HG03095 (cell line): ENCODE measurements around the gene KRT80.

Source experiments
- ATAC-seq: cut with Tn5 transposase; IDR thresholded peaks from one replicate; pipeline ENCODE4 v1.9.1; 2021; ENCODE audit warnings: moderate library complexity; ENCODE audit not compliant: unreplicated experiment

Gene KRT80

DNA sequence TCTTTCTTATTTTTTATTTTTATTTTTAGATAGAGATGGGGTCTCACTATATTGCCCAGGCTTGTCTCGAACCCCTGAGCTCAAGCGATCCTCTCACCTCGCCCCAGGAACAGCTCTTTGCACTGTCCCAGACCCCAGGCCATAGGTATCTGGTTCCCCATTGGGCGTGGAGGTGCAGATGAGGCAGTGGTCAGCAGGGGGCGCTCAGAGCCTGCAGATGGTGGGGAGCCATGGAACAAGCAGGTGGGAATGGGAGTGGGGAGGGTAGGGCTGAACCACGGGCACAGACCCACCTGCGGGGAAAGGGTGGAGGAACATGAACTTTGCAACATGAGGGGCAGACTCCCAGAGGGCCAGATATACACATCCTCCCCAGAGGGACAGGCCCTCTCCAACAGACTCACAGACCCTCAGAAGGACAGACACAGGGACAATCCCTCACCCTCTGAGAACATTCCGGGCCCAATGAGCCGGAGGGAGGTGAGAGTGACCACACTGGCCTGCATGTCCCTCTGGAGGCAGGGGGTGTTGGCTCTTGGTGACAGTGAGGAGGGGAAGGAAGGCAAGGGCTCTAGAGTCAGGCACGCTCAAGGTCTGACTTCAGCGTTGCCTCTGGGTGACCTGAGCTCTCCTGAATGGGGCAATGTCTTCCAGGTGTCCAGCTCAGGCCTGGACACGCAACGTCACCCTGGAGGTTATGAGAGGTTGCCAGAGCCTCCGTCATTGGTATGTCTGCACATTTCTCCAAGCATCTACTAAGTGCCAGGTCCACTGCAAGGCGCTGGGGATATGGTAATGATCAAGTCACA, 34.9 kb downstream of the KRT80 start:
- ATAC-seq, result no peak

- ATAC-seq, result no peak
Observed at GRCh38 chr12:52156311-52156710, 35.5 kb downstream of the KRT80 start.

DNA sequence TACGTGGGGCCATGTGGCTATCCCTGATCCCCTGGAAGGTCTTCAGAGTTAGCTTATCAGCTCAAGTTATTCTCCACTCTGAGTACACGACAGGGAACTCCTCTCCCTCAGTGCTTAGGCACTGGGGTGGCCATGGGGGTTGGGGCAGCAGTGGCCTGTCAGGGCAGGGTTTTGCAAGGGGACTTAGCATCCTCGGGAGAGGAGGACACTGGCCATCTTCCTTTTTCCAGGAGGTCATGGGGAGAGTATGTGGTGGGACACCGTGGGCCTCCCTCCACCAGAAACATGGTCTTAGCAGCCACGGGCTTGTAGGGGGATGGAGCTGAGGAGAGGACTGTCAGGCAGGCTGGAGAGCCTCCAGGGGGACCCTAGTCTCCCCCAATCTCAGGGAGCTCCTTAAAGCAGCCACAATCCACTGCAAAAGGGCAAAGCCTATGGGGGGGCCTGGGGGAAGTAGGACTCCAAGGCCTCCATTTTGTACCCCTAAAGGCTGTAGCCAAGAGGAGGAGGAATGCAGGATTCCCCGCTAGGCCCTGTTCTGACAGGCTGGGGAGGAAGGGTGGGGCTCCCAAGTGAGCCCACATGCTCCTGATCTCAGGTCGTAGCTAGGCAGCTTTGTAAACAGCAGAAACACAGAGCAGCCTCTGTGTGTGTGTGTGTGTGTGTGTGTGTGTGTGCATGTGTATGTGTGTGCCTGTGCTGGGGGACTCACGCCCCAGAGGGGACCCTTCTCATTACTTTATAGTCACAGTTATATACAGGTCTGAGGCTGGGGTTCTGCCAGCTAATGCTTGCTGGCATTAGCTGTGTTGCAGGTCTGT, 36.6 kb downstream of the KRT80 start:
- no peak for ATAC-seq

- no peak for ATAC-seq
Observed at GRCh38 chr12:52152905-52153317, 38.9 kb downstream of the KRT80 start.

- ATAC-seq, result no peak
Observed at GRCh38 chr12:52151837-52152783, 39.7 kb downstream of the KRT80 start.

- no peak for ATAC-seq
Observed at GRCh38 chr12:52151153-52151836, 40.5 kb downstream of the KRT80 start.

DNA sequence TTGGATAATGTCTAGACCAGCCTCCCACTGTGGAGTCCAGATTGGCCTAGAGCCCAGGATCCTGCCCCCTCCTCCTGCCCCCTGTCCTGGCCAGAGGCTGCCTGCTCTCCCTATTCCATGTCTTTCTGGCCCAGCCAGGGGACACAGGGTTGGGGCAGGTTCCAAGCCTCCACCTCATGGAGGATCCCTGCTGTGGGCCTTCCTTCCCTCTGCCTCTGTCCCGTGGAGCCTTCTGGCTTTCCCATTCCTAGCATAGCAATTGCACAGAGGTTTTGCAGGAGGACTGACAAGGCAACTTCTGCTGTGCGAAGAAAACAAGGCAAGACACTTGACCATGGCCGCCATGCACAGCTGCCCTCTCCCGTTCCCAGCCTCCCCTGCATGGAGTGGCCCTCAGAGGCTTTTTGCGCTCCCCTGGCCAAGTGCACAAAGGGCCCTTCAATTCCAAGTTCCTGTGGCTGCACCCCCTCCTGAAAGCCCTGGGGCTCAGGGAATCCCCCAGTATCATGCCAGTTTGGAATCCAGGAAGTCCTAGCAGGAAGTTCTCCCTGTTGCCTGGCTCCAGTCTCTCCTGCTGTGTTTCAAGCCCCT, 42.1 kb downstream of the KRT80 start:
- ATAC-seq, result no peak

- no peak for ATAC-seq
Observed at GRCh38 chr12:52149182-52149641, 42.6 kb downstream of the KRT80 start.

- ATAC-seq, result no peak
Observed at GRCh38 chr12:52148464-52149181, 43.2 kb downstream of the KRT80 start.

DNA sequence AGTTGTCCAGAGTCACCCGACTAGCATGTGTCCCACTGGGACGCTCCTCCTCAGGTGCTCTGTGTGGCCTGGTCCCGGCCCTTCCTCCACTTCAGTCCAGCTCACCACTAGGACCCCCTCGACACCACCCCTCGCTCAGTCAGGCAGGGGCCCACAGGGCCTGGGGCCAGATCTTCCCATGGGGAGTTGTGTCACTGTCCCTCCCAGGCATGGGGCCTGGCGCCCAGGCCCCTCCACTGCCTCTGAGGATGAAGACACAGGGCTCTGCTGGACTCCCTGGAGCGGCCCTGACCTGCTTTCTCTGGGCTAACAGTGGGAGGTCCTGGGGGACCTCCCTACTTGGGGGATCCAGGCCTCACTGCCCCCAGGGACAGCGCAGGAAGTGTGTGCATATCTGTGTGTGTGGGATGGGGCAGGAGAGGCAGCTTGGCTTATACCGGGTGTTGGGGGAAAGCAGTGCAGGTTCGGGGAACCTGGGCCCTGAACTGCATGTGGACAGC, 43.8 kb downstream of the KRT80 start:
- ATAC-seq, result no peak

DNA sequence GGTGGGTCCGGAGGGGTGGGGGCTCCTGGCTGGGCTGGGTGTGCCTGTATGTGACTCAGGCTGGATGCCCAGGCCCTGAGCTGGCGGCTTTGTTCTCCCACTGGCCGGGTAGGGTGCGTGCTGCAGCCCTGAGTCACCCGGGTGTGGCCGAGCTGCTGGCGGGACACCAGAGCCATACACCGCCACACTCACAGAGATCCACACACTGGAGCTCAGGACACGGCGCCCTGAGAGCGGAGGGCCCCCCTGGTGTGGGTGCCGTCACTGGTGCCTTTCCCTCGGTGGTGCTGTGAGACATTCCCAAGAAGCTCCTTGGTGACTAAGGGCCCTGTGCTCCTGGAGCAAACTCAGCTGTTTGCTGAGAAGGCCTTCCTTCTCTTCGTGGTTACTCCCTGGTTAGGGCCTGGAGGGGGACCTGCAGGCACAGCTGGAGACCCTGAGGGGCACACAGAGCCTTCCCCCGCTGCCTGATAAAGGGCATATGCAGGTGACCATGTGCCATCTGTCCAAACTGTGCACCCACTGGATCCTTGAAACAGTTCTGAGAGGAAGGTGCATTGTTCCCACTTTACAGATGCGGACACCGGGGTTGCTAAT, 44.3 kb downstream of the KRT80 start:
- no peak for ATAC-seq

- ATAC-seq, result no peak
Observed at GRCh38 chr12:52146822-52147366, 44.9 kb downstream of the KRT80 start.

DNA sequence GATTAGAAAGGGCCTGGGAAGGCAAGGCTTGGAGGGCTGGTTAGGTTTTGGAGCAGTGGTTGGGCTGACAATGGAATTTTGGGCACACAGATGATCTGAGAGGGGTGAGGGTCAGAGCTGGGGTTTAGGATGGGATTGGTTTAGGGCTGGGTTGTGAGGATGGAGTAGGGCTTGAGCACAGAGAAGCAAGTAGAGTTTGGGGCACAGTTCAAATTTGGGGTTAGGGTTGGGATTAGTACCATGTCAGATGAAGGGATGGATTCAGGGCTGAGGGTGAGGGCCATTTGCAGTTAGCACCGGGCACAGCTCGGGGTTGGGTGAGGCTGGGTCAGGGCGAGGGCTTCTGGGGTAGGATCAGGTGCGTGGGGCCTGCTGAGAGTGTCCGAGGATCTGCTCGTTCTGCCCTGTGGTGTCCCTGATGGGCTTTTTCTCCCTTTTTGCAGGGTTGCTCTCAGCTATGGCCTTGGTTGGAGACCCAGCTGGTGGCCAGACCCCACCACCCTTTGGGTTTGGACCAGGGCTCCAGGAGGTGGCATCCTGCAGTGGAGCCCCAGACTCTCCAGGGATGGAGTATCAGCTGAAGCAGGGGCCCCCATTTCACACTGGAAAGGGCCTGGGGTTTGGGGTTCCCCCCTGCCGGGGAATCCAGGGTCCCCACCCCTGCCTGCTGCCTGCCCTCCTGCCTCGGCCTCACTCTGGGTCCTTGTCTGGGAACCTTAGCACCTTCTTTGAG, 45.6 kb downstream of the KRT80 start:
- ATAC-seq, result no peak

DNA sequence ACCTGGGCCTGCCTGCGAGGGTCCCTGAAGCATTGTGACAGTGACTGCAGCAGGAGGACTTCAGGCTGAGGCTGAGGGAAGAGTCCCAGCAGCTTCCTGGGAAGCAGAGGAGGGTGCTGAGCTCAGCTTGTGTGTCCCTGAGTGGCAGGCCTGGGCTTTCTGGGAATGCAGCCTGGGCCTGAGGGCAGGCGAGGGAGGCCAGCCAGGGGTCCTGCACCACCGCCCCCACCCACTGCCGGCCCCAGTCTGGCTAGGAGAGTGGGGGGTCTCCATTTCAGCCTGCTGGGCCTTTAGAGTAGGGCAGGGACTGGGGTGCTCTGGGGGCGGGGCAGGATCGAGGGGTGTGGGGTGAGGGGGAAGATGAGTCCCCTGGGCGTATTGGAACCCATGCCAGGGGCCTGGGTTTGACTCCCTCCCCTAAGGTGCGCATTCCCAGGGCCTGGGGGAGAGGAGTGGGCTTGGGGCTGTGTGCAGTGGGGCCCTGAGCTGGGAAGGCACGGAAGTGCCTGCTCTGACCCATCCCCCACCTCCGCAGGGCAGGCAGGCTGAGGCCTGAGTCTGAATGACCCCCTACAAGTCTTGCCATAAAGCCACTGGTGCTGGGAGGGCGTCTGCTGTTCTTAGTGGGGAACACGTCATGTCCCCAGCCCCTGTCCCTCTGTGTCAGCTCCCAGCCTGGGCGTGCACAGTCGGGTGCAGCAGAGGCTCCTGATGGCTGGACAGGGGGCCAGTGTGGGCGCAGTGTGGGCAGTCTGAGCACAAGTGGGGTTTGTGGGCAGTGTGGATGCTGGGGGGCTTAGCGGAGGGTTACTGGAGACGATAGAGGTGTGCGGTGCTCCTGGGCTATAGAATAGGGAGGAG, 46.4 kb downstream of the KRT80 start:
- no peak for ATAC-seq

GRCh38 chr12:52144512-52145227, 47.1 kb downstream of the KRT80 start:
- ATAC-seq, result no peak

- ATAC-seq, result no peak
Observed at GRCh38 chr12:52142431-52142830, 49.4 kb downstream of the KRT80 start.
